Measurements from ENCODE around the gene PRRT3.

GRCh38 chr3:9933561-9934234 is 18.5 kb downstream of the PRRT3 start, which contains the start of gene CRELD1:
- TF ChIP-seq POLR2AphosphoS5 (IDR thresholded peaks at IDR 0.05) (peak; percentile 90 to 93), CTCF (IDR thresholded peaks at IDR 0.05) (peak in 1 of 6 experiments; percentile 4), EP300 (IDR thresholded peaks at IDR 0.05) (peak in 1 of 4 donors; percentile 46)

All from upper lobe of left lung (tissue), 4 donors.